Measurements from ENCODE around the gene PCNX3. TPM values are rescaled to one million over a fixed set of nuclear protein-coding genes. Genes with fewer than 3 reads are reported as not detected.

PCNX3 gene
- total RNA-seq, 4 donors from 2014 or later, result 21.0 to 53.4 (median 29.8) TPM

- no peaks in the 10 kb centered on the region for H3K27me3 ChIP-seq
- no peak for DNase-seq (ENCODE audit: low spot score in 2 of 2)
- TF ChIP-seq EP300 (IDR thresholded peaks at IDR 0.05) (no peak), POLR2A (IDR thresholded peaks at IDR 0.05) (no peak)
- TF ChIP-seq, protein P1, sequence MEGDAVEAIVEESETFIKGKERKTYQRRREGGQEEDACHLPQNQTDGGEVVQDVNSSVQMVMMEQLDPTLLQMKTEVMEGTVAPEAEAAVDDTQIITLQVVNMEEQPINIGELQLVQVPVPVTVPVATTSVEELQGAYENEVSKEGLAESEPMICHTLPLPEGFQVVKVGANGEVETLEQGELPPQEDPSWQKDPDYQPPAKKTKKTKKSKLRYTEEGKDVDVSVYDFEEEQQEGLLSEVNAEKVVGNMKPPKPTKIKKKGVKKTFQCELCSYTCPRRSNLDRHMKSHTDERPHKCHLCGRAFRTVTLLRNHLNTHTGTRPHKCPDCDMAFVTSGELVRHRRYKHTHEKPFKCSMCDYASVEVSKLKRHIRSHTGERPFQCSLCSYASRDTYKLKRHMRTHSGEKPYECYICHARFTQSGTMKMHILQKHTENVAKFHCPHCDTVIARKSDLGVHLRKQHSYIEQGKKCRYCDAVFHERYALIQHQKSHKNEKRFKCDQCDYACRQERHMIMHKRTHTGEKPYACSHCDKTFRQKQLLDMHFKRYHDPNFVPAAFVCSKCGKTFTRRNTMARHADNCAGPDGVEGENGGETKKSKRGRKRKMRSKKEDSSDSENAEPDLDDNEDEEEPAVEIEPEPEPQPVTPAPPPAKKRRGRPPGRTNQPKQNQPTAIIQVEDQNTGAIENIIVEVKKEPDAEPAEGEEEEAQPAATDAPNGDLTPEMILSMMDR (IDR thresholded peaks at IDR 0.05), result no peak
- H3K4me3 ChIP-seq, result no peak overlapping the region
- H3K27ac ChIP-seq, result no peak overlapping the region
- H3K9me3 ChIP-seq, result no peaks in the 10 kb centered on the region
- peaks cover 0 to 70% (median 23%) of the 10 kb centered on the region in 3 donors for H3K36me3 ChIP-seq
- WGBS, 2 donors, result 85 to 89% methylated on average over 12 to 14 of the region's 14 CpGs
- peaks cover 0 to 34% (median 11%) of the 10 kb centered on the region in 4 donors for H3K4me1 ChIP-seq
Observed at GRCh38 chr11:65618763-65619162, 3.2 kb downstream of the PCNX3 start.

DNA sequence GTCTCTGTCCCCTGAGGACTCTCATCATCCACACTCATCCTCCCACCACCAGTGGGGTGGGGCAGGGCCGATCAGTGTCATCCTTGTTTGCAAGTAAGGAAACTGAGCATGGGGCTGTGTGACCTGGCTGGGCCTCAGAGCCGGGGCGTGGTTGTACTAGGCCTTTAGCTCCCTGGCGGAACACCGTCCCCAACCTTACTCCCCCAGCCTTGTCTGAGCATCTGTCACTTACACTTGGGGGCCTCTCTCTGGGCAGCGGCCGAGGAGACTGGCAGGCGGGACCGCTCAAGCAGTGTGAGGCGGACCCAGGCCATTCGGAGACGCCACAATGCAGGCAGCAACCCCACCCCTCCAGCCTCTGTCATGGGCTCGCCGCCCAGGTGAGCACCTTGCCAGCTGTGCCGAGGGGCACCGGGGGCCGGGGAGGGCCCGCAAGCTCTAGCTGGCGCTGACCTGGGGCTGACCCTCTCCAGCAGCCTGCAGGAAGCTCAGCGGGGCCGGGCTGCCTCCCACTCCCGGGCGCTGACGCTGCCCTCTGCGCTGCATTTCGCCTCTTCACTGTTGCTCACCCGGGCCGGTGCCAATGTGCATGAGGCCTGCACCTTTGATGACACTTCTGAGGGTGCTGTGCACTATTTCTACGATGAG, 3.8 kb downstream of the PCNX3 start:
- H3K4me1 ChIP-seq, result peaks cover 0 to 34% (median 11%) of the 10 kb centered on the region in 4 donors
- TF ChIP-seq, protein P1 (IDR thresholded peaks at IDR 0.05), result no peak
- TF ChIP-seq POLR2A (IDR thresholded peaks at IDR 0.05) (no peak), EP300 (IDR thresholded peaks at IDR 0.05) (no peak)
- no peak overlapping the region for H3K4me3 ChIP-seq
- DNase-seq (ENCODE audit: low spot score in 2 of 2), result no peak
- H3K27ac ChIP-seq, result no peak overlapping the region
- H3K36me3 ChIP-seq, result peaks cover 0 to 77% (median 30%) of the 10 kb centered on the region in 3 donors
- WGBS, 2 donors, result 94 to 96% methylated on average over 14 to 24 of the region's 29 CpGs
- H3K27me3 ChIP-seq, result no peaks in the 10 kb centered on the region
- no peaks in the 10 kb centered on the region for H3K9me3 ChIP-seq

DNA sequence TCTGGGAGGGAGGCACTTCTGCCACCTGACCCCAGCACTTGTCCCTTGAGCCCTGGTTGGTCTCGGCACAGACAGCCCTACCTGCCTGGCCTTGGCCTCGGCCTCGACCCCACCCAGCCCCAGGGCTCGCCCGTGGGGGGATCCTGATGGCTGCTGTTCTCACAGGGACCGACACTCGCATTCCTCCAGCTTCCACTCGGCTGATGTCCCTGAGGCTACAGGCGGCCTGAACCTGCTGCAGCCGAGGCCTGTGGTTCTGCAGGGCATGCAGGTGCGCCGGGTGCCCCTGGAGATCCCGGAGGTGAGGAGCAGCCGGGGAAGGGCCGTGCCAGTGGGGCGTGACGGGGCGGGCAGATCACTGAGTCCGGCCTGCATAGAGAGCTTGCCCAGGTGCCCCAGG, 5.1 kb downstream of the PCNX3 start:
- 89 to 91% methylated on average over 17 to 18 of the region's 19 CpGs for WGBS, 2 donors

GRCh38 chr11:65621460-65621859, 5.9 kb downstream of the PCNX3 start:
- no peak overlapping the region for H3K27ac ChIP-seq
- H3K4me1 ChIP-seq, result peaks cover 0 to 35% (median 10%) of the 10 kb centered on the region in 4 donors
- no peak overlapping the region for H3K4me3 ChIP-seq
- WGBS, 2 donors, result 91 to 94% methylated on average over 14 of the region's 14 CpGs
- no peak for TF ChIP-seq EP300 (IDR thresholded peaks at IDR 0.05)
- TF ChIP-seq, protein P1 (IDR thresholded peaks at IDR 0.05), result no peak
- no peak for TF ChIP-seq POLR2A (IDR thresholded peaks at IDR 0.05)
- no peaks in the 10 kb centered on the region for H3K27me3 ChIP-seq
- no peak for DNase-seq (ENCODE audit: low spot score in 2 of 2)
- no peaks in the 10 kb centered on the region for H3K9me3 ChIP-seq
- H3K36me3 ChIP-seq, result peaks cover 0 to 97% (median 44%) of the 10 kb centered on the region in 3 donors

More for the DNA sequence above, 5.1 kb downstream of the PCNX3 start:
- H3K4me3 ChIP-seq, result no peak overlapping the region
- no peak for DNase-seq (ENCODE audit: low spot score in 2 of 2)
- no peaks in the 10 kb centered on the region for H3K9me3 ChIP-seq
- peaks cover 0 to 89% (median 39%) of the 10 kb centered on the region in 3 donors for H3K36me3 ChIP-seq
- H3K27ac ChIP-seq, result no peak overlapping the region
- peaks cover 0 to 34% (median 11%) of the 10 kb centered on the region in 4 donors for H3K4me1 ChIP-seq
- TF ChIP-seq POLR2A (IDR thresholded peaks at IDR 0.05), result no peak
- TF ChIP-seq, protein P1 (IDR thresholded peaks at IDR 0.05), result no peak
- H3K27me3 ChIP-seq, result no peaks in the 10 kb centered on the region

- H3K36me3 ChIP-seq, result peaks cover 0 to 100% (median 49%) of the 10 kb centered on the region in 3 donors
- TF ChIP-seq, protein P1 (IDR thresholded peaks at IDR 0.05), result no peak
- no peak for TF ChIP-seq EP300 (IDR thresholded peaks at IDR 0.05)
- TF ChIP-seq POLR2A (IDR thresholded peaks at IDR 0.05), result no peak
- H3K27me3 ChIP-seq, result no peaks in the 10 kb centered on the region
- H3K4me1 ChIP-seq, result peaks cover 0 to 30% (median 4%) of the 10 kb centered on the region in 4 donors
- H3K9me3 ChIP-seq, result no peaks in the 10 kb centered on the region
- WGBS, 2 donors, result 83 to 88% methylated on average over 13 to 16 of the region's 16 CpGs
- H3K27ac ChIP-seq, result no peak overlapping the region
- DNase-seq (ENCODE audit: low spot score in 2 of 2), result no peak
- no peak overlapping the region for H3K4me3 ChIP-seq
Observed at GRCh38 chr11:65622011-65622410, 6.4 kb downstream of the PCNX3 start.
